Measurements from ENCODE around the gene VWDE.

VWDE gene

GRCh38 chr7:12327922-12328321 is 75.7 kb downstream of the VWDE start:
- DNase-seq, result no peak

GRCh38 chr7:12325646-12326045 is 78.0 kb downstream of the VWDE start:
- no peak for DNase-seq

- DNase-seq, result no peak
Measured at GRCh38 chr7:12323415-12323814, 80.2 kb downstream of the VWDE start.

- DNase-seq, result no peak
Measured at GRCh38 chr7:12322903-12323300, 80.8 kb downstream of the VWDE start.

GRCh38 chr7:12322284-12322902 is 81.3 kb downstream of the VWDE start:
- DNase-seq, result peak in 1 of 2 donors; percentile 32

- DNase-seq, result no peak
Measured at GRCh38 chr7:12320987-12321647, 82.5 kb downstream of the VWDE start.

- no peak for DNase-seq
Measured at GRCh38 chr7:12320241-12320986, 83.3 kb downstream of the VWDE start.

- DNase-seq, result no peak
Measured at GRCh38 chr7:12317675-12318074, 86.0 kb downstream of the VWDE start.

- no peak for DNase-seq
Measured at GRCh38 chr7:12316925-12317324, 86.7 kb downstream of the VWDE start.

GRCh38 chr7:12315049-12315448 is 88.6 kb downstream of the VWDE start:
- no peak for DNase-seq

GRCh38 chr7:12314199-12314598 is 89.5 kb downstream of the VWDE start:
- DNase-seq, result no peak

GRCh38 chr7:12305502-12305901 is 98.2 kb downstream of the VWDE start:
- no peak for DNase-seq

GRCh38 chr7:12303495-12303894 is 100.2 kb downstream of the VWDE start:
- no peak for DNase-seq

GRCh38 chr7:12303062-12303461 is 100.6 kb downstream of the VWDE start:
- DNase-seq, result no peak

GRCh38 chr7:12300415-12300814 is 103.2 kb downstream of the VWDE start:
- DNase-seq, result no peak

GRCh38 chr7:12299367-12299766 is 104.3 kb downstream of the VWDE start:
- DNase-seq, result no peak

- no peak for DNase-seq
Measured at GRCh38 chr7:12297283-12298108, 106.2 kb downstream of the VWDE start.

- no peak for DNase-seq
Measured at GRCh38 chr7:12296051-12296570, 107.6 kb downstream of the VWDE start.

- no peak for DNase-seq
Measured at GRCh38 chr7:12294701-12295100, 109.0 kb downstream of the VWDE start.

GRCh38 chr7:12291870-12292269 is 111.8 kb downstream of the VWDE start:
- DNase-seq, result no peak

GRCh38 chr7:12290761-12291160 is 112.9 kb downstream of the VWDE start:
- DNase-seq, result no peak

GRCh38 chr7:12289996-12290395 is 113.7 kb downstream of the VWDE start:
- no peak for DNase-seq

- DNase-seq, result no peak
Measured at GRCh38 chr7:12287901-12288300, 115.8 kb downstream of the VWDE start.
